ENCODE data around the gene MTUS2. TPM values are rescaled to one million over a fixed set of nuclear protein-coding genes. Genes with fewer than 3 reads are reported as not detected.

Gene MTUS2
- total and polyA plus RNA-seq, 8 donors, result 0.12 to 28.1 (median 3.5) TPM; not detected in 1

DNA sequence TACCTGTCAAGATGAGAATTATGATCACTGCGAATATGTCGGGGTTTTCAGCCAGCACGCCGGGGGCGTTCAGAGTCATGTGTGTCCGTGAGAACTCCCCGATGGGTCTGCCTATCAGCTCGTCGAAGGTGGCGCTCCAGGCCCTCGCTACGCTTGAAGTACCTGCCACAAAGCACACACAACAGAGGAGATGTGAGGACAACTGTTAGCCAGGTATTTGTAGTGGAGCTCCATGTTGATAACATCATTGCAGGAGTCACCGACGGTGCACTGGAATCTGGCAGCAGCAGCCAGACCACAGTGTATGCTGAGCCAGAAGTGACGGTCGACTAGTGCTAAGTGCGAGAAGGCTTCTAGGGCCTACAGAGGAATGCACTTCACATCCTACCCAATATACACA, 712.7 kb downstream of the MTUS2 start:
- intact Hi-C loops (cut with DNase I; ENCODE audit: low total_unique reads), result no loop called here
- Histone ChIP-seq H3K27me3 (no peaks in the 10 kb centered on the region), H3K4me1 (peaks cover 0 to 7% (median 5%) of the 10 kb centered on the region in 4 donors), H3K36me3 (peaks cover 0 to 73% (median 67%) of the 10 kb centered on the region in 4 donors), H3K27ac (no peak overlapping the region), H3K4me3 (no peak overlapping the region), H3K9me3 (no peaks in the 10 kb centered on the region)
- TF ChIP-seq EP300 (IDR thresholded peaks at IDR 0.05) (no peak), POLR2A (IDR thresholded peaks at IDR 0.05) (no peak), POLR2AphosphoS5 (IDR thresholded peaks at IDR 0.05) (no peak)
- TF ChIP-seq, protein P1, sequence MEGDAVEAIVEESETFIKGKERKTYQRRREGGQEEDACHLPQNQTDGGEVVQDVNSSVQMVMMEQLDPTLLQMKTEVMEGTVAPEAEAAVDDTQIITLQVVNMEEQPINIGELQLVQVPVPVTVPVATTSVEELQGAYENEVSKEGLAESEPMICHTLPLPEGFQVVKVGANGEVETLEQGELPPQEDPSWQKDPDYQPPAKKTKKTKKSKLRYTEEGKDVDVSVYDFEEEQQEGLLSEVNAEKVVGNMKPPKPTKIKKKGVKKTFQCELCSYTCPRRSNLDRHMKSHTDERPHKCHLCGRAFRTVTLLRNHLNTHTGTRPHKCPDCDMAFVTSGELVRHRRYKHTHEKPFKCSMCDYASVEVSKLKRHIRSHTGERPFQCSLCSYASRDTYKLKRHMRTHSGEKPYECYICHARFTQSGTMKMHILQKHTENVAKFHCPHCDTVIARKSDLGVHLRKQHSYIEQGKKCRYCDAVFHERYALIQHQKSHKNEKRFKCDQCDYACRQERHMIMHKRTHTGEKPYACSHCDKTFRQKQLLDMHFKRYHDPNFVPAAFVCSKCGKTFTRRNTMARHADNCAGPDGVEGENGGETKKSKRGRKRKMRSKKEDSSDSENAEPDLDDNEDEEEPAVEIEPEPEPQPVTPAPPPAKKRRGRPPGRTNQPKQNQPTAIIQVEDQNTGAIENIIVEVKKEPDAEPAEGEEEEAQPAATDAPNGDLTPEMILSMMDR (IDR thresholded peaks at IDR 0.05), result no peak
- DNase-seq, result no peak
- 82 to 94% (median 89%) methylated on average over 17 of the region's 17 CpGs for WGBS, 5 donors

DNA sequence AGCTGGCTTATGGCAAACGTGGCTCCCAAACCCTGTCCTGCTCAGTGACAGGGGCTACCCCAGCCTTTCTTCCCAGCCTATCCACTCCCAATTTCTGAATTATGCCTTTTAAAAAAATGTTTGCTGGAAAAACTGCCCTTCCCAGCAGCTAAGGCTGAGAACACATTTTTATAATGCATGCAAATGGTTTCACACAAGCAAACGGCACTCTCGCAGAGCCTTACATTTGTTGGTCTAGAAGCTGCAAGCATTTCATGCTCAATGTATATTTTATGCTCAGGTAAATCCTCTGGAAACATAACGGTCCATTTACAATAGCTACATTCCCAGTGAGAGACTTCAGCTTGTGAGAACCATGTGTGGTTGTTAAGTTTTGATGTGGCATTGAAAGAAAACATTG, 713.9 kb downstream of the MTUS2 start:
- TF ChIP-seq EP300 (IDR thresholded peaks at IDR 0.05) (no peak), POLR2A (IDR thresholded peaks at IDR 0.05) (no peak), POLR2AphosphoS5 (IDR thresholded peaks at IDR 0.05) (no peak)
- TF ChIP-seq, protein P1 (IDR thresholded peaks at IDR 0.05), result no peak
- intact Hi-C loops (cut with DNase I; ENCODE audit: low total_unique reads), result no loop called here
- Histone ChIP-seq H3K27ac (no peak overlapping the region), H3K9me3 (no peaks in the 10 kb centered on the region), H3K4me1 (peaks cover 0 to 20% (median 15%) of the 10 kb centered on the region in 4 donors), H3K36me3 (peaks cover 0 to 60% (median 56%) of the 10 kb centered on the region in 4 donors), H3K4me3 (no peak overlapping the region), H3K27me3 (no peaks in the 10 kb centered on the region)
- no peak for DNase-seq
- 88 to 95% (median 93%) methylated on average over 4 of the region's 4 CpGs for WGBS, 5 donors

DNA sequence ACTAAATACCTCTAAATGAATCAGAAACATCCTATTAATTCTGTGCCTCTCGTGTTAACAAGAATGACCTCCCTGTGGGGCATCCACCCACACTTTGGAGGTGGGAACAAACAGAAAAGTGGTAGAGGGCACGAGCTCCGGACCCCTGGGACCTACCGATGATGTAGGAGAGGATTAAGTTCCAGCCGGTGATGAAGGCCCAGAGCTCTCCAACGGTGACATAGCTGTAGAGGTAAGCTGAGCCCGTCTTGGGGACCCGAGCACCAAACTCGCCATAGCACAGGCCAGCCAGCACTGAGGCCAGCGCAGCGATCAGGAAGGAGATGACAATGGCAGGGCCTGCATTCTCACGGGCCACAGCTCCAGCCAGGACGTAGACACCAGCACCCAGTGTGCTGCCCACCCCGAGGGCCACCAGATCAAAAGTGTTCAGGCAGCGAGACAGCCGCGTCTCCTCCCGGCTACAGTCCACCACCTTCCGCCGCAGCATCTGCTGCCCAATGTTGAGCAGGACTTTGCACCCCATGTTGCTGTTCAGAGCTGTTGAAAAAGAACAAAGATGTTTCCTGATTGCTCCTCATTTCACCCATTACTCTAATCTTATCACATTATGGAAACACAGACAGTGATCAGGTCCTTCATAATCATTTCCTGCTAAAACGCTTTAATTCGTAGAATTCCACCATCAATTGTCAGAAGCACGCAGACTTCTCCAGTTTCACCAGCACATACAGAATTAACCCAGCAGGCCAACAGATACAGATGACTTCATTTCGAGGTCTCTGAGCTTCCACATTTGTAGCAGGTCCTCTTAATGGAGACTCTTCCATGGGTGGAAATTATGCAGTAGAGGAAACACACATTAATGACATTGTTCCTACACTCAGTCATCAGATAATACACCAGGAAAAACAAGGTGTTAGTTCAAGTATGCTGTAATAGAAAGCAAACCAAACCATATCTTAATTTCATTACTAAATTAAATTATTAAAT, 715.8 kb downstream of the MTUS2 start:
- H3K27me3 ChIP-seq, result no peaks in the 10 kb centered on the region
- H3K36me3 ChIP-seq, result peaks cover 0 to 42% (median 39%) of the 10 kb centered on the region in 4 donors
- no peak for DNase-seq
- intact Hi-C loops (cut with DNase I; ENCODE audit: low total_unique reads), result no loop called here
- no peaks in the 10 kb centered on the region for H3K9me3 ChIP-seq
- no peak overlapping the region for H3K4me3 ChIP-seq
- WGBS, 5 donors, result 83 to 96% (median 93%) methylated on average over 12 to 24 of the region's 24 CpGs
- TF ChIP-seq, protein P1 (IDR thresholded peaks at IDR 0.05), result no peak
- no peak for TF ChIP-seq EP300 (IDR thresholded peaks at IDR 0.05)
- TF ChIP-seq POLR2A (IDR thresholded peaks at IDR 0.05), result no peak
- no peak for TF ChIP-seq POLR2AphosphoS5 (IDR thresholded peaks at IDR 0.05)
- H3K27ac ChIP-seq, result no peak overlapping the region
- H3K4me1 ChIP-seq, result peaks cover 6 to 37% (median 21%) of the 10 kb centered on the region in 4 donors

DNA sequence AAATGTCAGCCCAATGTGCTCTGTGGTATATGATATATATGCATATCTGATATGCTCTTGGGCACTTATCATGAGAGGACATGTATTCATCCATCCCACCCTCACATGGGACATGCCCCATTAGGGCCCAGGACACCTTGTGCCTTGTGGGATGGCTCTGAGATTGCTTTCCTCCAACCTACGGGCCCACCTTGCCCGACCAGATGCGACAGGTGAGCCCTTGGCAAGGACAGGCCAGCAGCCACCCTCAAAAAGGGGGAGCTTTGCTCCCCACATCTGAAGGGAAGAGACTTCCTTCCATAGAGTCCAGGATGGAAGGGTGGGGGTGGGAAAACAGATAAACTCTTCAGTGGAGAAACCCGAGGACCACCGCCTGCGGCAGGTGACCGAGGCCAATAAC, 716.7 kb downstream of the MTUS2 start:
- H3K4me1 ChIP-seq, result peaks cover 6 to 37% (median 21%) of the 10 kb centered on the region in 4 donors

More for the DNA sequence above, 716.7 kb downstream of the MTUS2 start:
- H3K9me3 ChIP-seq, result no peaks in the 10 kb centered on the region
- H3K4me3 ChIP-seq, result no peak overlapping the region
- no peak for TF ChIP-seq POLR2A (IDR thresholded peaks at IDR 0.05)
- no peak for TF ChIP-seq POLR2AphosphoS5 (IDR thresholded peaks at IDR 0.05)
- TF ChIP-seq, protein P1 (IDR thresholded peaks at IDR 0.05), result no peak
- TF ChIP-seq EP300 (IDR thresholded peaks at IDR 0.05), result no peak
- 84 to 96% (median 94%) methylated on average over 7 of the region's 7 CpGs for WGBS, 5 donors
- H3K27ac ChIP-seq, result no peak overlapping the region
- DNase-seq, result no peak
- intact Hi-C loops (cut with DNase I; ENCODE audit: low total_unique reads), result no loop called here
- no peaks in the 10 kb centered on the region for H3K27me3 ChIP-seq
- H3K36me3 ChIP-seq, result peaks cover 0 to 36% (median 30%) of the 10 kb centered on the region in 4 donors

Data from stomach (tissue), 9 donors.